H1 (cell line): ENCODE measurements around the gene SLC35F1. TPM values are rescaled to one million over a fixed set of nuclear protein-coding genes. Genes with fewer than 3 reads are reported as not detected.

Source experiments
- CHD7 ChIP-seq: fragments of 300-600 bp; sonication (generic); IDR thresholded peaks from 2 replicates; pipeline ENCODE4 v1.7.1; 2012; ENCODE audit warnings: low read length, moderate library complexity, mild to moderate bottlenecking, inconsistent platforms; ENCODE audit not compliant: insufficient replicate concordance
- MAFK ChIP-seq: IDR thresholded peaks from 2 replicates; pipeline ENCODE4 v1.6.1; 2012; ENCODE audit warnings: low read depth, mild to moderate bottlenecking, improper control_type of control experiment, low read length
- SP1 ChIP-seq: IDR thresholded peaks from 2 replicates; pipeline ENCODE4 v1.6.1; 2011; ENCODE audit warnings: low read depth, low read length
- SRF ChIP-seq: IDR thresholded peaks from 2 replicates; pipeline ENCODE4 v1.6.1; 2011; ENCODE audit warnings: mild to moderate bottlenecking, low read depth, low read length, moderate library complexity
- YY1 ChIP-seq: IDR thresholded peaks from 2 replicates; pipeline ENCODE4 v1.6.1; 2011; ENCODE audit warnings: low read depth, mild to moderate bottlenecking, low read length
- ZNF274 ChIP-seq: IDR thresholded peaks from 2 replicates; pipeline ENCODE4 v1.7.0; 2012; ENCODE audit warnings: low read length, borderline replicate concordance; ENCODE audit errors: extremely low read depth
- polyA plus RNA-seq, 7 experiments: library from polyadenylated mRNA; depleted of rRNA in 3 of 7; stranded (reverse) in 5 of 7; unstranded in 2 of 7; fragments of >200 nt in 5 of 7; fragments of 200-250 nt in 2 of 7; gene quantifications; 1 replicate in 5 of 7; 2 replicates in 1 of 7; 4 replicates in 1 of 7; pipeline versions ENCODE4 v1.2.1 to v1.2.3, GENCODE V29; 2011 to 2013; ENCODE audit warnings: missing spikeins in 2 of 7, mixed read lengths in 2 of 7
- total RNA-seq: library from RNA; stranded (reverse); fragmentation: NEBNext Ultra II Directional; extraction: Animal tissue kit (Norgen Biotek cat#: 25700); gene quantifications from 2 replicates; pipeline ENCODE4 v1.2.1, GENCODE V29; 2021

SLC35F1 gene
- total and polyA plus RNA-seq, 2 of the 8 experiments (the other 6 are each of a cell fraction or from before 2014, with no cell fraction given) = 7.0 to 10.0 TPM

- no peak for TF ChIP-seq CHD7
- TF ChIP-seq MAFK = no peak
- TF ChIP-seq SP1 = no peak
- TF ChIP-seq YY1 = no peak
- no peak for TF ChIP-seq ZNF274
- TF ChIP-seq SRF = no peak
Observed at GRCh38 chr6:117916483-117916882, 9.4 kb downstream of the SLC35F1 start (continued).
